HFFc6 (cell line): ENCODE measurements around the gene CAT. TPM values are rescaled to one million over a fixed set of nuclear protein-coding genes. Genes with fewer than 3 reads are reported as not detected.

Source experiments
- DNase-seq: peaks from one replicate; pipeline ENCODE4 v3.0.0-alpha.2; 2018
- H3K27ac Mint-ChIP-seq: 2 replicates; pipeline ENCODE4 v1.8.0; 2020; ENCODE audit warnings: mild to moderate bottlenecking, mixed read lengths
- H3K27me3 Mint-ChIP-seq: 2 replicates; pipeline ENCODE4 v1.8.0; 2021; ENCODE audit warnings: mild to moderate bottlenecking, moderate library complexity, mixed read lengths; ENCODE audit not compliant: insufficient read depth
- H3K36me3 Mint-ChIP-seq: 2 replicates; pipeline ENCODE4 v1.8.0; 2021; ENCODE audit warnings: low read depth, mixed read lengths
- H3K4me1 Mint-ChIP-seq: 2 replicates; pipeline ENCODE4 v1.8.0; 2020; ENCODE audit warnings: low read depth, mixed read lengths
- H3K4me3 Mint-ChIP-seq: 2 replicates; pipeline ENCODE4 v1.8.0; 2020; ENCODE audit warnings: mild to moderate bottlenecking, moderate library complexity, mixed read lengths
- H3K9me3 Mint-ChIP-seq: 2 replicates; pipeline ENCODE4 v1.8.0; 2020; ENCODE audit warnings: mild to moderate bottlenecking, mixed read lengths
- total RNA-seq, 6 experiments: library from RNA; stranded (reverse); fragmentation: NEBNext Ultra II Directional; extraction: Animal tissue kit (Norgen Biotek cat#: 25700); gene quantifications; 2 replicates in 1 of 6; 3 replicates in 5 of 6; pipeline ENCODE4 v1.2.3, GENCODE V29; 2021
- TF ChIP-seq, protein P1 (sequence below): fragments of 200-600 bp; sonication (generic); IDR thresholded peaks from 2 replicates; pipeline ENCODE4 v1.5.0; 2021; ENCODE audit warnings: antibody characterized with exemption, mild to moderate bottlenecking

CAT gene
- total RNA-seq, 6 experiments from 2014 or later = 36.7 to 47.4 (median 42.9) TPM

- no peak overlapping the region for H3K27ac Mint-ChIP-seq
Observed at GRCh38 chr11:34408580-34409172, 30.1 kb upstream of the CAT start.

DNA sequence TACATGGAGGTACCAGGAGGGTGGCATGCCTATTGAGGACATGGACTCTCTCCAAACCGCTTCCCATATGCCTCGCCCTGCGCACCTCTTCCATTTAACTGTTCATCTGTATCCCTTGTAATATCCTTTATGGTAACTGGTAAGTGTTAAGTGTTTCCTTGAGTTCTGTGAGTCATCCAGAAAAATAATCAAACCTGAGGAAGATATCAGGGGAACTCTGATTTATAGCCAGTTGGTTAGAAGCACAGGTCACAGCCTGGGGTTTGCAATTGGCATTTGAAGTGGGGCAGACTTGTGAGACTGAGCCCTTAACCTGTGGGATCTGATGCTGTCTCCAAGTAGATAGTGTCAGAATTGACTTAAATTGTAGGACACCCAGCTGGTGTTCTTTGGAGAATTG, 27.6 kb upstream of the CAT start:
- Mint-ChIP-seq H3K4me3 (no peak overlapping the region), H3K4me1 (peaks cover 5% of the 10 kb centered on the region; the same call in 1 of the 2 replicates), H3K36me3 (peaks cover 13% of the 10 kb centered on the region), H3K9me3 (peaks cover 29% of the 10 kb centered on the region), H3K27me3 (peaks cover 14% of the 10 kb centered on the region), H3K27ac (no peak overlapping the region)
- TF ChIP-seq, protein P1, sequence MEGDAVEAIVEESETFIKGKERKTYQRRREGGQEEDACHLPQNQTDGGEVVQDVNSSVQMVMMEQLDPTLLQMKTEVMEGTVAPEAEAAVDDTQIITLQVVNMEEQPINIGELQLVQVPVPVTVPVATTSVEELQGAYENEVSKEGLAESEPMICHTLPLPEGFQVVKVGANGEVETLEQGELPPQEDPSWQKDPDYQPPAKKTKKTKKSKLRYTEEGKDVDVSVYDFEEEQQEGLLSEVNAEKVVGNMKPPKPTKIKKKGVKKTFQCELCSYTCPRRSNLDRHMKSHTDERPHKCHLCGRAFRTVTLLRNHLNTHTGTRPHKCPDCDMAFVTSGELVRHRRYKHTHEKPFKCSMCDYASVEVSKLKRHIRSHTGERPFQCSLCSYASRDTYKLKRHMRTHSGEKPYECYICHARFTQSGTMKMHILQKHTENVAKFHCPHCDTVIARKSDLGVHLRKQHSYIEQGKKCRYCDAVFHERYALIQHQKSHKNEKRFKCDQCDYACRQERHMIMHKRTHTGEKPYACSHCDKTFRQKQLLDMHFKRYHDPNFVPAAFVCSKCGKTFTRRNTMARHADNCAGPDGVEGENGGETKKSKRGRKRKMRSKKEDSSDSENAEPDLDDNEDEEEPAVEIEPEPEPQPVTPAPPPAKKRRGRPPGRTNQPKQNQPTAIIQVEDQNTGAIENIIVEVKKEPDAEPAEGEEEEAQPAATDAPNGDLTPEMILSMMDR = no peak
- no peak for DNase-seq

More at GRCh38 chr11:34408580-34409172, 30.1 kb upstream of the CAT start:
- TF ChIP-seq, protein P1 = no peak
- no peak for DNase-seq
- no peak overlapping the region for H3K4me3 Mint-ChIP-seq
- peaks cover 18% of the 10 kb centered on the region for H3K9me3 Mint-ChIP-seq
- H3K4me1 Mint-ChIP-seq = peaks cover 11% of the 10 kb centered on the region; the same call in 1 of the 2 replicates
- peaks cover 11% of the 10 kb centered on the region for H3K36me3 Mint-ChIP-seq
- peaks cover 19% of the 10 kb centered on the region for H3K27me3 Mint-ChIP-seq

GRCh38 chr11:34411791-34412190, 26.9 kb upstream of the CAT start:
- Mint-ChIP-seq H3K9me3 (peaks cover 29% of the 10 kb centered on the region), H3K4me1 (peaks cover 5% of the 10 kb centered on the region; the same call in 1 of the 2 replicates), H3K27me3 (peaks cover 15% of the 10 kb centered on the region), H3K27ac (no peak overlapping the region), H3K36me3 (peaks cover 13% of the 10 kb centered on the region), H3K4me3 (no peak overlapping the region)
- no peak for DNase-seq
- TF ChIP-seq, protein P1 = no peak

DNA sequence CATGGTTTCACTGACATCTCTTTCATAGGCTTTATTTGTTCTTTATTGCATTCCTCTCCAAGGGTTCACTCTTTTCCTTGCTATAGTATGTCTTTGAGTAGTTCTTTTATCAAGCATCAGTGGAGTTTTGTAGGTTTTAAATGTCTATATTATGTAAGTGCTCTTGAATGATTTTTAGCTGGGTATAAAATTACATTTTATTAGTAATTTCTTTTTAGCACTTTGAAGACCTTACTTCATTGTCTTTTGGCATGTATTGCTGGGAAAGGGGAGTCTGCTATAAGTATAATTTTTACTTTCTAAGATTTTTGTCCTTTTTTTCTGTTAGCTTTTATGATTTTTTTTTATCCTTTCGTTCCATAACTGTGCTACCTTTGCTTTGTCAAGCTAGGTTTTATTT, 25.5 kb upstream of the CAT start:
- Mint-ChIP-seq H3K4me1 (peaks cover 5% of the 10 kb centered on the region; the same call in 1 of the 2 replicates), H3K36me3 (peaks cover 13% of the 10 kb centered on the region), H3K9me3 (peaks cover 29% of the 10 kb centered on the region), H3K27me3 (peaks cover 18% of the 10 kb centered on the region), H3K4me3 (no peak overlapping the region), H3K27ac (no peak overlapping the region)
- DNase-seq = no peak
- TF ChIP-seq, protein P1 = no peak

DNA sequence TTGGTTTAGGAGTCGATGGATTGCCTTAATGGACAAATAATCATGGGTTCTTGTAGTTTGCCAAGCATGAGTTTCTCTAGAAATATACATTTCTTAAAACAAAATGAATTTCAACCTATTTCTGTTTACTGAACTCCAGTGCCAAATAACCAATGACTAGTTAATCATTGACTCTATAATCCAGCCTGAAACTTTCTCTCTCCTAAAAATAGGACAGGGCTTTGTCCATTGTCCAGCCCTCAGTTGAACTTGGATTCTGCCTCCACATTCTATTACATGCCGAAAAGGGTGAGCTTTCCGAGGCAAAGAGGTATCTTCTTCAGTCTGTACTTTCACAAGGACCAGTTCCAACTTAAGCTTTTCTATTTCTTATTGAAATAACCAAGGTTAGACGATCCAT, 23.2 kb upstream of the CAT start:
- Mint-ChIP-seq H3K9me3 (peaks cover 29% of the 10 kb centered on the region), H3K4me1 (peaks cover 5% of the 10 kb centered on the region; the same call in 1 of the 2 replicates), H3K27ac (no peak overlapping the region), H3K4me3 (no peak overlapping the region), H3K36me3 (peaks cover 13% of the 10 kb centered on the region), H3K27me3 (peaks cover 17% of the 10 kb centered on the region)
- no peak for DNase-seq
- TF ChIP-seq, protein P1 = no peak
